ENCODE results near the gene KLF13. TPM values are rescaled to one million over a fixed set of nuclear protein-coding genes. Genes with fewer than 3 reads are reported as not detected.

KLF13 gene
- total RNA-seq, 1 experiment from 2014 or later = 78.6 TPM

DNA sequence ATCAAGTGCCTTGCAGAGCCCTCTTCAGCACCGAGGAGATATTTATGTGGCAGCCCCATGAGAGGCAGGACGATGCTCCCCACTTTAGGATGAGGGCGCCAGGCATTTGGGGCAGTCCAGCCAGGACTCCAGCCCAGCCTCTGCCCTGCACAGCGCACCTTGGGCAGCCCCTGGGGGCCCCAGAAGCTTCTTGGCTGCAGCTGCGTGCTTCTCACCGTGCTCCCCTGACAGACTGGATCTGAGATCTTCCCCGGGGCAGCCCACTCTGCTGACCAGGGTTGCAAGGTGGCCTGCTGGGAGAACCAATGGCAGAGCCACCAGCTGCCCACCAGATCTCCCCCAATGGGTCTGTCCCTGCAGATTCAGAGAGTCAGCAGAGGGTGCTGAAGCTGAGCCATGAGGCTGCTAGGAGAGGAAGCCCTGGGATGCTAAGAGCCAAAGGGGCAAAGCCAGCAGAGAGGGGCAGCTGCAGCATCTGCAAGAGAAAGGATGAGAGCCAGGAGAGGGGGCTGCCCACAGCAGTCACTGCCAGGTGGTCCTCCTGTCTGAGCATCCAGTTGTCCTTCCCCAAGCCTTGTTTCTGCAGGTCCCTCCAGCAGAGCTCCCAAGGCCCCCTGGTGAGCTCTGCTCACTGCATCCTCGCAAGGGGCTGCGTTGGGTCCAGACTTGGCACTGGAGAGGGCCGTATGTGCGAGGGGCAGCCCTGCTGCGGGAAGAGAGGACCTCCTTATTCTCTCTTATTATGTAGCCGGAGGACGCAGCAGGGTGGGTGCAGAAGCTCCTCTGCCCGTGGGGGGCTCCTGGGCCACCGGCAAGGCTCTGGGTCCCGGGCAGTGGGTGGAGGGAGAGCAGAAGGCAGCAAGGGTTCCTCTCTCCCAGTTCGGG, 14.7 kb upstream of the KLF13 start:
- Histone ChIP-seq H3K27me3 (ENCODE audit: control insufficient read depth, insufficient read depth, low read length) (no peaks in the 10 kb centered on the region), H3K4me3 (ENCODE audit: low read depth in 2 of 2, low read length in 2 of 2) (no peak overlapping the region), H3K27ac (ENCODE audit: low read length) (no peak overlapping the region), H3K9me3 (ENCODE audit: control insufficient read depth, insufficient read depth, low read depth, low read length) (no peaks in the 10 kb centered on the region), H3K36me3 (ENCODE audit: control insufficient read depth, insufficient read depth, low read length) (no peaks in the 10 kb centered on the region), H3K4me1 (ENCODE audit: control insufficient read depth, insufficient read depth, low read length) (peaks cover 5% of the 10 kb centered on the region; the same call in 1 of the 2 replicates)
- POLR2A ChIA-PET = no interaction called here
- intact Hi-C loops (cut with micrococcal nuclease; ENCODE audit: unreplicated experiment) (no loop called here), in situ Hi-C loops (cut with HindIII; ENCODE audit: low pct_unique_long_range_greater_than_20kb, low sequenced_read_pairs) (no loop called here)
- TF ChIP-seq, protein P1, sequence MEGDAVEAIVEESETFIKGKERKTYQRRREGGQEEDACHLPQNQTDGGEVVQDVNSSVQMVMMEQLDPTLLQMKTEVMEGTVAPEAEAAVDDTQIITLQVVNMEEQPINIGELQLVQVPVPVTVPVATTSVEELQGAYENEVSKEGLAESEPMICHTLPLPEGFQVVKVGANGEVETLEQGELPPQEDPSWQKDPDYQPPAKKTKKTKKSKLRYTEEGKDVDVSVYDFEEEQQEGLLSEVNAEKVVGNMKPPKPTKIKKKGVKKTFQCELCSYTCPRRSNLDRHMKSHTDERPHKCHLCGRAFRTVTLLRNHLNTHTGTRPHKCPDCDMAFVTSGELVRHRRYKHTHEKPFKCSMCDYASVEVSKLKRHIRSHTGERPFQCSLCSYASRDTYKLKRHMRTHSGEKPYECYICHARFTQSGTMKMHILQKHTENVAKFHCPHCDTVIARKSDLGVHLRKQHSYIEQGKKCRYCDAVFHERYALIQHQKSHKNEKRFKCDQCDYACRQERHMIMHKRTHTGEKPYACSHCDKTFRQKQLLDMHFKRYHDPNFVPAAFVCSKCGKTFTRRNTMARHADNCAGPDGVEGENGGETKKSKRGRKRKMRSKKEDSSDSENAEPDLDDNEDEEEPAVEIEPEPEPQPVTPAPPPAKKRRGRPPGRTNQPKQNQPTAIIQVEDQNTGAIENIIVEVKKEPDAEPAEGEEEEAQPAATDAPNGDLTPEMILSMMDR (IDR thresholded peaks at IDR 0.05) = no peak
- TF ChIP-seq POLR2AphosphoS5 (IDR thresholded peaks at IDR 0.05; ENCODE audit: low read depth, low read length) (no peak), SIN3A (IDR thresholded peaks at IDR 0.05; ENCODE audit: borderline replicate concordance, insufficient read depth, low read depth, low read length) (no peak), TCF7L2 (IDR thresholded peaks at IDR 0.05; ENCODE audit: low read depth, low read length) (no peak)
- TF ChIP-seq, protein P2, sequence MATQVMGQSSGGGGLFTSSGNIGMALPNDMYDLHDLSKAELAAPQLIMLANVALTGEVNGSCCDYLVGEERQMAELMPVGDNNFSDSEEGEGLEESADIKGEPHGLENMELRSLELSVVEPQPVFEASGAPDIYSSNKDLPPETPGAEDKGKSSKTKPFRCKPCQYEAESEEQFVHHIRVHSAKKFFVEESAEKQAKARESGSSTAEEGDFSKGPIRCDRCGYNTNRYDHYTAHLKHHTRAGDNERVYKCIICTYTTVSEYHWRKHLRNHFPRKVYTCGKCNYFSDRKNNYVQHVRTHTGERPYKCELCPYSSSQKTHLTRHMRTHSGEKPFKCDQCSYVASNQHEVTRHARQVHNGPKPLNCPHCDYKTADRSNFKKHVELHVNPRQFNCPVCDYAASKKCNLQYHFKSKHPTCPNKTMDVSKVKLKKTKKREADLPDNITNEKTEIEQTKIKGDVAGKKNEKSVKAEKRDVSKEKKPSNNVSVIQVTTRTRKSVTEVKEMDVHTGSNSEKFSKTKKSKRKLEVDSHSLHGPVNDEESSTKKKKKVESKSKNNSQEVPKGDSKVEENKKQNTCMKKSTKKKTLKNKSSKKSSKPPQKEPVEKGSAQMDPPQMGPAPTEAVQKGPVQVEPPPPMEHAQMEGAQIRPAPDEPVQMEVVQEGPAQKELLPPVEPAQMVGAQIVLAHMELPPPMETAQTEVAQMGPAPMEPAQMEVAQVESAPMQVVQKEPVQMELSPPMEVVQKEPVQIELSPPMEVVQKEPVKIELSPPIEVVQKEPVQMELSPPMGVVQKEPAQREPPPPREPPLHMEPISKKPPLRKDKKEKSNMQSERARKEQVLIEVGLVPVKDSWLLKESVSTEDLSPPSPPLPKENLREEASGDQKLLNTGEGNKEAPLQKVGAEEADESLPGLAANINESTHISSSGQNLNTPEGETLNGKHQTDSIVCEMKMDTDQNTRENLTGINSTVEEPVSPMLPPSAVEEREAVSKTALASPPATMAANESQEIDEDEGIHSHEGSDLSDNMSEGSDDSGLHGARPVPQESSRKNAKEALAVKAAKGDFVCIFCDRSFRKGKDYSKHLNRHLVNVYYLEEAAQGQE (IDR thresholded peaks at IDR 0.05; ENCODE audit: insufficient read depth in 1 of 2, low read depth in 2 of 2, low read length in 1 of 2) = no peak
- CTCF ChIA-PET = no interaction called here
- no peak; the same call in 1 of the 2 replicates for ATAC-seq
- BruUV-seq (replicated peaks) = no TSS peak
- DNase-seq (ENCODE audit: low read depth, low spot score) = no peak

DNA sequence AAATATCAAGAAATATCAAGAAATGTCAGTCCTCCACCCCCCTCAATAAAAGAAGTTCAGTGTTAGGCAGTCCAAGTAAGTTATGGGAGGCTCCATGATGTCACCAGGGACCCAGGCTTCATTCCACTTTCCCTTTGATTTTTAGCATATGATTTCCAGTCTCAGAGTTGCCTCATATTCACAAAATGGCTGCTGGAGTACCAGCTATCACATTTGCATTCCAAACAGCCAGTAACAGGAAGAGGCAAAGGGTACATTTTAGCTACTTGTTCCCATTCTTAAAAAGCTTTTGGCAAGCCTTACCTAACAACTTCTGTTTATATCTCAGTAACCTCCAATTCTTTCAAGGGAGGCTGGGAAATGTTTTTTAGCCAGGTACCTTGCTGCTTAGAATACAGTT, 13.4 kb upstream of the KLF13 start:
- ChIA-PET POLR2A (no interaction called here), CTCF (no interaction called here)
- DNase-seq (ENCODE audit: low read depth, low spot score) = no peak
- BruUV-seq (replicated peaks) = no TSS peak
- in situ Hi-C loops (cut with HindIII; ENCODE audit: low pct_unique_long_range_greater_than_20kb, low sequenced_read_pairs) = no loop called here
- TF ChIP-seq, protein P1 (IDR thresholded peaks at IDR 0.05) = no peak
- TF ChIP-seq TCF7L2 (IDR thresholded peaks at IDR 0.05; ENCODE audit: low read depth, low read length) (no peak), POLR2AphosphoS5 (IDR thresholded peaks at IDR 0.05; ENCODE audit: low read depth, low read length) (no peak), SIN3A (IDR thresholded peaks at IDR 0.05; ENCODE audit: borderline replicate concordance, insufficient read depth, low read depth, low read length) (no peak)
- TF ChIP-seq, protein P2 (IDR thresholded peaks at IDR 0.05; ENCODE audit: insufficient read depth in 1 of 2, low read depth in 2 of 2, low read length in 1 of 2) = no peak
- no peak overlapping the region for H3K27ac ChIP-seq (ENCODE audit: low read length)
- H3K36me3 ChIP-seq (ENCODE audit: control insufficient read depth, insufficient read depth, low read length) = no peaks in the 10 kb centered on the region
- H3K9me3 ChIP-seq (ENCODE audit: control insufficient read depth, insufficient read depth, low read depth, low read length) = no peaks in the 10 kb centered on the region
- no peaks in the 10 kb centered on the region for H3K27me3 ChIP-seq (ENCODE audit: control insufficient read depth, insufficient read depth, low read length)
- intact Hi-C loops (cut with micrococcal nuclease; ENCODE audit: unreplicated experiment) = no loop called here
- no peak overlapping the region for H3K4me3 ChIP-seq (ENCODE audit: low read depth in 2 of 2, low read length in 2 of 2)
- H3K4me1 ChIP-seq (ENCODE audit: control insufficient read depth, insufficient read depth, low read length) = peaks cover 5% of the 10 kb centered on the region; the same call in 1 of the 2 replicates
- ATAC-seq = no peak
